NCI-H446 treated with DMSO at 0.1 percent for 48 hours (cell line): ENCODE measurements around the gene CST9L.
"Not testable (repeated sequence)": the region's sequence is repeated elsewhere in the genome, so short reads cannot be mapped to it uniquely, and the experiment has no call there.

Experiments
- DNase-seq: peaks from one replicate; lab custom pipeline; 2025; lab: John Stamatoyannopoulos, UW

The CST9L gene

GRCh38 chr20:23586735-23587525, 18.6 kb upstream of the CST9L start:
- DNase-seq: no peak

GRCh38 chr20:23585808-23586734, 17.8 kb upstream of the CST9L start:
- DNase-seq: no peak

GRCh38 chr20:23585449-23585807, 17.1 kb upstream of the CST9L start:
- DNase-seq: no peak

- DNase-seq: no peak
Measured at GRCh38 chr20:23584434-23585199, 16.3 kb upstream of the CST9L start.

- DNase-seq: no peak
Measured at GRCh38 chr20:23583526-23583925, 15.2 kb upstream of the CST9L start.

- no peak for DNase-seq
Measured at GRCh38 chr20:23582293-23582692, 14.0 kb upstream of the CST9L start.

- not testable (repeated sequence) for DNase-seq
Measured at GRCh38 chr20:23581833-23582232, 13.5 kb upstream of the CST9L start.

GRCh38 chr20:23574977-23575376, 6.7 kb upstream of the CST9L start:
- DNase-seq: no peak

- DNase-seq: no peak
Measured at GRCh38 chr20:23570178-23570760, 2.0 kb upstream of the CST9L start.

GRCh38 chr20:23569570-23569969, 1.3 kb upstream of the CST9L start:
- no peak for DNase-seq

GRCh38 chr20:23568971-23569330, 667 bp upstream of the CST9L start:
- no peak for DNase-seq

GRCh38 chr20:23566199-23566932, 1.9 kb downstream of the CST9L start:
- no peak for DNase-seq

- DNase-seq: no peak
Measured at GRCh38 chr20:23565503-23566045, 2.7 kb downstream of the CST9L start.

GRCh38 chr20:23564927-23565326, 3.4 kb downstream of the CST9L start:
- DNase-seq: no peak

- no peak for DNase-seq
Measured at GRCh38 chr20:23562721-23563342, 5.5 kb downstream of the CST9L start.

- no peak for DNase-seq
Measured at GRCh38 chr20:23554401-23554800, 13.9 kb downstream of the CST9L start.

GRCh38 chr20:23551786-23552185, 16.5 kb downstream of the CST9L start:
- DNase-seq: no peak

GRCh38 chr20:23551383-23551782, 16.9 kb downstream of the CST9L start:
- DNase-seq: no peak

- no peak for DNase-seq
Measured at GRCh38 chr20:23550227-23550626, 18.1 kb downstream of the CST9L start.

- DNase-seq: no peak
Measured at GRCh38 chr20:23548408-23548807, 19.9 kb downstream of the CST9L start.

GRCh38 chr20:23547613-23548012, 20.7 kb downstream of the CST9L start:
- DNase-seq: no peak
